ENCODE measurements around the gene TMED10. TPM values are rescaled to one million over a fixed set of nuclear protein-coding genes. Genes with fewer than 3 reads are reported as not detected.
"Not testable (repeated sequence)": the region's sequence is repeated elsewhere in the genome, so short reads cannot be mapped to it uniquely, and the experiment has no call there.

The TMED10 gene
- polyA plus RNA-seq, 4 donors: 230 to 268 (median 246) TPM

GRCh38 chr14:75163677-75164076, 12.7 kb downstream of the TMED10 start:
- DNase-seq (ENCODE audit: low read depth in 4 of 4, low spot score in 2 of 4): no peak

GRCh38 chr14:75162631-75163030, 13.8 kb downstream of the TMED10 start:
- no peak for DNase-seq (ENCODE audit: low read depth in 4 of 4, low spot score in 2 of 4)

GRCh38 chr14:75158843-75159614, 17.4 kb downstream of the TMED10 start:
- DNase-seq (ENCODE audit: low read depth in 4 of 4, low spot score in 2 of 4): no peak

DNA sequence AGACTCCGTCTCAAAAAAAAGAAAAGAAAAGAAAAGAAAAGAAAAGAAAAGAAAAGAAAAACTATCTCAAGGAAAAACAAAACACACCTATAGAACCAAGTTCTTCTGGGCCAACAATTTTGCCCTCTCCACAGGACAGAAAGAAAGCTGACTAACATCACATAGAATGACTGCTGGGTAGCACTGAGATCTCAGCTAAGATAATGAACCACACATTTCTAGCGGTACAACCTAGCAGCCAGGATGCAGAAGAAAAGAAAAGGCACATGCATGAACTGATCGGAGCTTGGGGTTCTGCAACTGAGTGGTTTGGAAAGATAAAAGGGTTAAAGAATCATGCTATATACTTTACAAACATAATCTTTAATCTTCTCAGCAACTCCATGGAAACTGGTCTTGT, 19.5 kb downstream of the TMED10 start:
- DNase-seq (ENCODE audit: low read depth in 4 of 4, low spot score in 2 of 4): no peak

DNA sequence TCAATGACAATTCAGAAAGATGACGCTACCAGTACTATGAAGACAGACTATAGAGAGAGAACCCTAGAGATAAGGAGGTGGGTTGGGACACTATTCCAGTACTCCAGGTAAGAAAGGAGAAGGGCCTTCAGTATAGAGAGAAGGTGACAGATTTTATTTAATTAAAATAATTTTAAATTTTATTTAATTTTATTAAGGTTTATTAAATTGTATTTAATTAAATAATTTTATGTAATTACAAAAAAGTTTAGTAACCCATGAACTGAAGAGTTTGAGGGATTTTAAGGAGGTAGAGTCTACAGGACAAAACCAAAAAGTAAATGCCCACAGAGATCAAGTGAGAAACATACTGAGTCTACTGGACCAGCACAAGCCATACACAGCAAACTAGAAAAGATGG, 20.3 kb downstream of the TMED10 start:
- no peak for DNase-seq (ENCODE audit: low read depth in 4 of 4, low spot score in 2 of 4)

DNA sequence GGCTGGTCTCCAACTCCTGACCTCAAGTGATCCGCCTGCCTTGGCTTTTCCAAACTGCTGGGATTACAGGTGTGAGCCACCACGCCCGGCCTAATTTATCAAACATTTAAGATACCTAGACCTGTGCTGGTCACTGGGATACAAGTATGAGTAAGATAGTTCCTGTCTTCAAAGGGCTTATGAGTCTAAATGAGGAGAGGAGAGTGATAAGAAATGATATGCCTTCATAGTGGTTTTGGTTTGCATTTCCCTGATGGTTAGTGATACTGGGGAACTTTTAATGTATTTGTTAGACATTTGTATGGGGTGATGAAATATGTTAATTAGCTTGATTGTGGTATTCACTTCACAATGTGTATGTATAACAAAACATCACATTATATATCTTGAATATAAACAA, 21.2 kb downstream of the TMED10 start:
- no peak for DNase-seq (ENCODE audit: low read depth in 4 of 4, low spot score in 2 of 4)

GRCh38 chr14:75153295-75153694, 23.1 kb downstream of the TMED10 start:
- no peak for DNase-seq (ENCODE audit: low read depth in 4 of 4, low spot score in 2 of 4)

- DNase-seq (ENCODE audit: low read depth in 4 of 4, low spot score in 2 of 4): no peak
These were observed 24.6 kb downstream of the TMED10 start for GRCh38 chr14:75151851-75152250.

DNA sequence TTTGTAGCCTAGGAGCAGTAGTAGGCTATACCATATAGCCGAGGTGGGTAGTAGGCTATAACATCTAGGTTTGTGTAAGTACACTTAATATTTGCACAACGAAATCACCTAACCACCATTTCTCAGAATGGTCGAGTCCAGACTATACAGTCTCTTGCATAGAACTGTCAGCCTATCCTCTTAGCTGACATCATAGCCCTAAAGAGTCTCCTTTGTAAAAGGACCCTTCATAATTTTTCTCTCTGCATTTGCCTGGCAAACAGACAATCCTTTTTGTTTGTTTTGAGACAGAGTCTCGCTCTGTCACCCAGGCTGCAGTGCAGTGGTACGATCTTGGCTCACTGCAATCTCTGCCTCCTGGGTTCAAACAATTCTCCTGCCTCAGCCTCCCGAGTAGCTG, 25.8 kb downstream of the TMED10 start:
- not testable (repeated sequence) for DNase-seq (ENCODE audit: low read depth in 4 of 4, low spot score in 2 of 4)

DNA sequence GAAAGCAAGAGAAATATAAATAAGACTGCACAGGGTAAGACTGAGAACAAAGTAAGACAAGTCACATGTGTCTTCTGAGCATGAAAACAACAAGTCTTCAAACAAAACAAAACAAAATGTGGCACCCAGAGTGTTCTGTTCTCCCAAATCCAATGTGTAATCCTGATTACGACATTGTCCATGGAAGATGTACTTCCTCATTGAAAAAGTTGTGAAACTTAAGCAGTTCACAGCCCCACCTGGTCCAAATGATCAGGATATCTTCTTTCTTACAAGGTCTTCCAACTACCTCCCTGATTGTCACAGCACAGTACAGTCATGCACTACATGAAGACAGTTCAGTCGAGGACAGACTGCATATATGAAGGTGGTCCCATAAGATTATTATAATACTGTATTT, 26.3 kb downstream of the TMED10 start:
- no peak for DNase-seq (ENCODE audit: low read depth in 4 of 4, low spot score in 2 of 4)

GRCh38 chr14:75147423-75148071, 28.9 kb downstream of the TMED10 start:
- DNase-seq (ENCODE audit: low read depth in 4 of 4, low spot score in 2 of 4): no peak

DNA sequence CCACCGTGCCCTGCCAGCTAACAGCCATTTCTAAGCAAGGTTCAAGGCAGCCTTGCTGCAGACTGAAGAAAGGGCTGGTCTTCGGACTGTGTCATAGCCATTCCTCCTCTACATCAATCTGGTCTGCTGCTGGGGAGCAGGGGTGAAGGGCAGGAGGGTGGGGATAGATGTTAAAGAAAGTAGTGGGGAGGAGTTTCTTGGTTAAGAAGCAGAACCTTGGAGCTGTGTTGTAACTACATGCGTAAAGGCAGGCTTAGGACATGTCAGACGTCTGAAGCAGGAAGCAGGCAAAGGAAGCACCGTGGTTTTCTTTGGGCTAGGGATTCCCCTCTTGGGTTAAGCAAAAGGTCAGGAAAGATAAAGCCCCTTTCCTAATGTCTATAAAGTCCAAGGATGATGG, 31.5 kb downstream of the TMED10 start:
- no peak for DNase-seq (ENCODE audit: low read depth in 4 of 4, low spot score in 2 of 4)

DNA sequence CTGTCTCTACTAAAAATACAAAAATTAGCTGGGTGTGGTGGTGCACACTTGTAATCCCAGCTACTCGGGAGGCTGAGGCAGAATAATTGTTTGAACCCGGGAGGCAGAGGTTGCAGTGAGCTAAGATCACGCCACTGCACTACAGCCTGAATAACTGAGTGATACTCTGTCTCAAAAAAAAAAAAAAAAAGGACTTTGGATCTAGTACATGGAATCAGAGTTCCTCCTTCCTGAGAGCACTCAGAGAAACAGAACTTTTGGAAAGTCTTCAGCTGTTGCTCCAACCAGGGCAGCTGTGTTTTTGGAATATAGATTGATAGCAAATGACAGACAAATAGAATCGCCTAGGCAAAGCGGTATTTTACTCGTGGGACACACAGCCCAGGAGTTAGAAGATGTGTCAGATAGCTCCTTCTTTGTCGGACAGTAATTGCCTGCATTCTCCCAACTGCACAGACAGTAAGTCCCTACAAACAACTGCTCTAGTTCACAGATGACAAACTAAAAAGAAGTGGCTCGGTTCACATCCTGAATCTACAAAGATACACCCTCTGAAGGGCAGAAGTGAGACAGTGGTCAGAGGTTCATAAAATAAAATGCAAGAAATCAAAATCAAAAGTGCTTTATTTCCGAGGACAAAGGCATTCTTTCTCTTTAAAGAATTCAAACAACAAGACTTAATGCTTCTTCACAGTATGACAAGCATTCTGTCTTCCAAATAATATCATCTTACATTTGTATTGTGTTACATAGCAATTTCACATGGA, 32.5 kb downstream of the TMED10 start:
- DNase-seq (ENCODE audit: low read depth in 4 of 4, low spot score in 2 of 4): no peak

GRCh38 chr14:75142494-75142893, 33.9 kb downstream of the TMED10 start:
- no peak for DNase-seq (ENCODE audit: low read depth in 4 of 4, low spot score in 2 of 4)

DNA sequence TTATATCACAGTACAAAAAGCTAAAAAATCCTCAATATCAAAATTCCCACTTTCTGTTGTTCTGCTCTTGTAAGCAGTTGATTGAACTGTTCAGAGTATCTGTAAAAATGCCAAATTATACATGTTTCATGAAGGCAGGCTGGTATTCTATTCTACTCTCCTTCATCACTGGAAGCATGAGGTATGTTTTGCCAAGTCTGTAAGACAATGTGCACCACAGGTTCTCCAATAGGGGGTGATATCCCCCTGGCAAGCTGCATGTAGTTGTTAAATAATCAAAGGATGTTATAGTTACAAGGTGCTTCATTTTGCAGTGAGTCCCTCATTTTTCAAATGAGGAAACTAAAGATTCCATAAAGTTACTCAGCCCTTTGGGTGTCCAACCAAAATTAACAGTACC, 34.4 kb downstream of the TMED10 start:
- DNase-seq (ENCODE audit: low read depth in 4 of 4, low spot score in 2 of 4): no peak

- no peak for DNase-seq (ENCODE audit: low read depth in 4 of 4, low spot score in 2 of 4)
These were observed 35.4 kb downstream of the TMED10 start for GRCh38 chr14:75141062-75141461.

DNA sequence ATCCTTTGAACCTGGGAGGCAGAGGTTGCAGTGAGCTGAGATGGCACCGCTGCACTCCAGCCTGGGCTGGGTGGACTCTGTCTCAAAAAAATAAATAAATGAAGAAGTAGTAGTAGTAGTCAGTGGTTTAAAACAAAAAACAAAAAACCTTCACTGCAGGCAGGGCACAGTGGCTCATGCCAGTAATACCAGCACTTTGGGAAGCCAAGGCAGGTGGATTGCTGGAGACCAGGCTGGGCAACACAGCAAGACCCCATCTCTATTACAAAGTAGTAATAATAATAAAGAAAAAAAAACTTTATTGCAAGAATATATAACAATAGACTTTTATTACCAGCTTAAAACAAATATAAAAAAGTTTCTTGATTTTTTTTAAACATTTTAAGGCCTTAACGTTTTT, 35.8 kb downstream of the TMED10 start:
- no peak for DNase-seq (ENCODE audit: low read depth in 4 of 4, low spot score in 2 of 4)

DNA sequence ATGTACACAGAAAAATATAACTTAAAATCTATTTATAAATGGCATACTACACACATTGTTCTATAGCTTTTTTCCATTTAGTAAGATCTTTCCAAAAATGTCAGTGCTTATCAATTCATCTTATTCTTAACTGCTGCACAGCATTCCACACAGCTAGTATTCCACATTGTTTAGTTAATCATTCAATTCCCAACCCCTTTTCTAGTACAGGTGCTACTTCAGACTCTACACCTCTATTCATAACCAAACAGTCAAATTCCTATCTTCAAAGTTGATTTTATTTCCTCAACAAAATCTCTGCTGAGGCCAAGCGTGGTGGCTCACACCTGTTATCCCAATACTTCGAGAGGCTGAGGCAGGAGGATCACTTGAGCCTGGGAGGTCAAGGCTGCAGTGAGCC, 37.2 kb downstream of the TMED10 start:
- no peak for DNase-seq (ENCODE audit: low read depth in 4 of 4, low spot score in 2 of 4)

- DNase-seq (ENCODE audit: low read depth in 4 of 4, low spot score in 2 of 4): no peak
These were observed 37.9 kb downstream of the TMED10 start for GRCh38 chr14:75138492-75138891.

DNA sequence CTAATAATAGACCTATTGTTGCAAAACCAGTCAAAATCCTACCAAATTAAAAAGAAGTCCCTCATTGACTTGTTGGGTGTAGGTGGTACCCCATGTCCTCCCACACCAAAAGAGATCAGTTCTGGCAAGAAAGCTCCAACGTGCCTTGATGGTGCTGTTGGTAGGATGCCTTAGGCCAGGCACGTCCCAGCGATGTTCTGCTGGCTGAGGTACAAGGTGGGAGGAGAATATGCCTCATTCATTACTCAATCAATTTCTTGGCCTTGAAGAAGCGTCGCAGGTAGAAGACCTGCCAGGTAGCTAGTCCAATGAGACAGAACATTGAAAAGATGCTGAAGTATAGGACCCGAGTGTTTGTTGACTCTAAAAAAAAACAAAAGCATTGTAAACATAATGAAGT, 41.8 kb downstream of the TMED10 start:
- no peak for DNase-seq (ENCODE audit: low read depth in 4 of 4, low spot score in 2 of 4)

DNA sequence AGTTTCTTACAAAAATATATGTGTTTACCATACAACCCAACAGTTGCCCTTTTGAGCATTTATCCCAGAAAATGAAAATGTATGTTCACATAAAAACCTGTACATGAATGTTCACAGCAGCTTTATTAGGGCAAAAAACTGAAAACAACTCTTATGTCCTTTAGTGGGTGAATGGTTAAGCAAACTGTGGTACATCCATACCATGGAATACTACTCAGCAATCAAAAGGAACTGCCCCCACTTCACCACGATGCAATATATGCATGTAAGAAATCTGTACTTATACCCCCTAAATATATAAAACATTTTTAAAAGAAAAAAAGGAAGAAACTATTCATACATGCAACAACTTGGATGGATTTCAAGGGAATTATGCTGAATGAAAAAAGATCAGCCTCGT, 42.8 kb downstream of the TMED10 start:
- DNase-seq (ENCODE audit: low read depth in 4 of 4, low spot score in 2 of 4): no peak

Data from left renal cortex interstitium (tissue), 4 donors.